ENCODE measurements around the gene C13orf46. TPM values are rescaled to one million over a fixed set of nuclear protein-coding genes. Genes with fewer than 3 reads are reported as not detected.

Gene C13orf46
- total RNA-seq, 1 experiment from 2014 or later = not detected

DNA sequence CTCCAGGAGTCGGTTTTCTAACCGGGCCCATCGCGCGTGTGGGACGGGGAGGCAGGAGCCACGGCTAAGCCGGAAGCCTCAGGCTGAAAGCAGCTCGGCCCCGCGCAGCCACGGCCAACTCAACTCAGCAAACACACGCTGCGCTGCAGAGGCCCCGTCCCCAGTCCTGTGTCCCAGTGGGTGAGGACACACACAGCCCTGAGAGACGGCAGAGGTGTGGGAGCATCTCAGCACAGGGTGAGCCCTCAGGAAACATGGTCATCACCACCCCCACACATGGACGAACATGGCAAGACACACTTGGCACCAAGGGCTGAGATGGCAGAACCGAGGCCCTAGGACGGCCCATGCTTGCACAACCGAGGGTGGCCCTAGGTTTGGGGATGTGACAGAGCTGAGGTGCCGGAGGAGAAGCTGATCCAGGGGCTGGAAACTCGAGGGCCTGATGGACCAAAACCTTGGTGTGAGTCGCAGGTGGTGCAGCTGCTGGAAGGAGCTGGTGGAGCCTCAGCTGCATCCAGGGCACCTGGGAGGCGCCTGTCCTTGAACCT, 29.0 kb upstream of the C13orf46 start:
- DNase-seq = no peak
- intact Hi-C loops (cut with micrococcal nuclease; ENCODE audit: unreplicated experiment) = no loop called here
- POLR2A ChIA-PET = no interaction called here
- H3K36me3 Mint-ChIP-seq (ENCODE audit: insufficient read depth, unreplicated experiment) = no peaks in the 10 kb centered on the region
- no peak for TF ChIP-seq CTCF (IDR thresholded peaks at IDR 0.05; ENCODE audit: insufficient read depth in 1 of 2, low read depth in 1 of 2, low read length in 1 of 2, severe bottlenecking in 1 of 2, unreplicated experiment in 1 of 2)
- Histone ChIP-seq H3K36me3 (ENCODE audit: control insufficient read depth, insufficient read depth, low read length) (no peaks in the 10 kb centered on the region), H3K9me3 (no peaks in the 10 kb centered on the region), H3K27me3 (replicated peaks; ENCODE audit: control insufficient read depth, insufficient read depth, low read length) (no peaks in the 10 kb centered on the region), H3K4me3 (ENCODE audit: low read depth, low read length) (no peak overlapping the region), H3K4me1 (peaks cover 4% of the 10 kb centered on the region; the same call in 1 of the 2 replicates)
- H3K27me3 Mint-ChIP-seq (ENCODE audit: insufficient read depth, unreplicated experiment) = no peaks in the 10 kb centered on the region
- CTCF ChIA-PET = interaction anchor here (0.6 kb wide), 1 partner anchor 25 kb away, joined by 3 read pairs; no protein-coding TSS in a partner anchor
- H3K4me3 Mint-ChIP-seq (ENCODE audit: unreplicated experiment) = no peak overlapping the region
- no peaks in the 10 kb centered on the region for H3K4me1 Mint-ChIP-seq (ENCODE audit: low read depth, unreplicated experiment)
- no peak overlapping the region for H3K27ac Mint-ChIP-seq (ENCODE audit: unreplicated experiment)
- BruUV-seq (replicated peaks) = no TSS peak
- H3K9me3 Mint-ChIP-seq (ENCODE audit: unreplicated experiment) = no peaks in the 10 kb centered on the region

- TF ChIP-seq CTCF (IDR thresholded peaks at IDR 0.05; ENCODE audit: insufficient read depth in 1 of 2, low read depth in 1 of 2, low read length in 1 of 2, severe bottlenecking in 1 of 2, unreplicated experiment in 1 of 2) = no peak
- peaks cover 4% of the 10 kb centered on the region; the same call in 1 of the 2 replicates for H3K4me1 ChIP-seq
- ChIA-PET POLR2A (no interaction called here), CTCF (no interaction called here)
- DNase-seq = no peak
- Mint-ChIP-seq H3K27me3 (ENCODE audit: insufficient read depth, unreplicated experiment) (no peaks in the 10 kb centered on the region), H3K4me1 (ENCODE audit: low read depth, unreplicated experiment) (no peaks in the 10 kb centered on the region), H3K36me3 (ENCODE audit: insufficient read depth, unreplicated experiment) (no peaks in the 10 kb centered on the region), H3K4me3 (ENCODE audit: unreplicated experiment) (no peak overlapping the region), H3K27ac (ENCODE audit: unreplicated experiment) (no peak overlapping the region), H3K9me3 (ENCODE audit: unreplicated experiment) (no peaks in the 10 kb centered on the region)
- H3K4me3 ChIP-seq (ENCODE audit: low read depth, low read length) = no peak overlapping the region
- no peaks in the 10 kb centered on the region for H3K9me3 ChIP-seq
- no peaks in the 10 kb centered on the region for H3K36me3 ChIP-seq (ENCODE audit: control insufficient read depth, insufficient read depth, low read length)
- BruUV-seq (replicated peaks) = no TSS peak
- intact Hi-C loops (cut with micrococcal nuclease; ENCODE audit: unreplicated experiment) = no loop called here
- H3K27me3 ChIP-seq (replicated peaks; ENCODE audit: control insufficient read depth, insufficient read depth, low read length) = no peaks in the 10 kb centered on the region
Measured at GRCh38 chr13:114002009-114002544, 28.2 kb upstream of the C13orf46 start.

- H3K36me3 Mint-ChIP-seq (ENCODE audit: insufficient read depth, unreplicated experiment) = no peaks in the 10 kb centered on the region
Measured at GRCh38 chr13:114001331-114002008, 27.6 kb upstream of the C13orf46 start.

More at GRCh38 chr13:114001331-114002008, 27.6 kb upstream of the C13orf46 start:
- Mint-ChIP-seq H3K9me3 (ENCODE audit: unreplicated experiment) (no peaks in the 10 kb centered on the region), H3K27ac (ENCODE audit: unreplicated experiment) (no peak overlapping the region), H3K4me1 (ENCODE audit: low read depth, unreplicated experiment) (no peaks in the 10 kb centered on the region), H3K4me3 (ENCODE audit: unreplicated experiment) (no peak overlapping the region), H3K27me3 (ENCODE audit: insufficient read depth, unreplicated experiment) (no peaks in the 10 kb centered on the region)
- DNase-seq = no peak
- H3K9me3 ChIP-seq = no peaks in the 10 kb centered on the region
- H3K4me3 ChIP-seq (ENCODE audit: low read depth, low read length) = no peak overlapping the region
- ChIA-PET CTCF (no interaction called here), POLR2A (no interaction called here)
- H3K36me3 ChIP-seq (ENCODE audit: control insufficient read depth, insufficient read depth, low read length) = no peaks in the 10 kb centered on the region
- peaks cover 4% of the 10 kb centered on the region; the same call in 1 of the 2 replicates for H3K4me1 ChIP-seq
- intact Hi-C loops (cut with micrococcal nuclease; ENCODE audit: unreplicated experiment) = no loop called here
- H3K27me3 ChIP-seq (replicated peaks; ENCODE audit: control insufficient read depth, insufficient read depth, low read length) = no peaks in the 10 kb centered on the region
- no peak for TF ChIP-seq CTCF (IDR thresholded peaks at IDR 0.05; ENCODE audit: insufficient read depth in 1 of 2, low read depth in 1 of 2, low read length in 1 of 2, severe bottlenecking in 1 of 2, unreplicated experiment in 1 of 2)
- no TSS peak for BruUV-seq (replicated peaks)
